ENCODE results near the gene TPSAB1. TPM values are rescaled to one million over a fixed set of nuclear protein-coding genes. Genes with fewer than 3 reads are reported as not detected.

Gene TPSAB1
- total RNA-seq, 1 experiment from 2014 or later: not detected

DNA sequence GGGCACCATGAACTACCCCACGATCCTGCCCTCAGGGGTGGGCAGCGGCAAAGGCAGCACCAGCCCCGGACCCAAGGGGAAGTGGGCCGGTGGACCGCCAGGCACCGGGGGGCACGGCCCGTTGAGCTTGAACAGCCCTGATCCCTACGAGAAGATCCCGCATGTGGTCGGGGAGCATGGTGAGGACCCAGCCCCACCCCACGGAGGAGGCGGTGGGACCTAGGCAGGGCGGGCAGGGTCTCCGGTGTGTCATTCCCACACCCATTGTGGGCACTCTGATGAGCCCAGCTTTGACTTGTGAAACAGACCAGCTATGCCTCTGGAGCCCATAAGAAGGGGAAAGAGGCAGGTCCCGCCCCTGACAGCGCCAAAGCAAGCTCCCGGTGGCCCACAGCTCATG is 38.2 kb upstream of the TPSAB1 start:
- H3K4me2 ChIP-seq: no peak overlapping the region
- H3K27ac ChIP-seq: no peak overlapping the region
- H3K9me2 ChIP-seq (ENCODE audit: insufficient read depth): no peaks in the 10 kb centered on the region
- no peak for TF ChIP-seq EZH2 (IDR thresholded peaks at IDR 0.05; ENCODE audit: low read depth)
- TF ChIP-seq CTCF (conservative IDR thresholded peaks at IDR 0.05): no peak
- no peak overlapping the region for H2AFZ ChIP-seq
- no TSS peak for BruUV-seq (replicated peaks)
- no peak overlapping the region for H3K4me3 ChIP-seq
- no peaks in the 10 kb centered on the region for H3K36me3 ChIP-seq (ENCODE audit: low read depth)
- H3K79me2 ChIP-seq (ENCODE audit: low read depth): no peaks in the 10 kb centered on the region
- no peaks in the 10 kb centered on the region for H3K4me1 ChIP-seq (replicated peaks; ENCODE audit: insufficient read depth)
- no peaks in the 10 kb centered on the region; the same call in 1 of the 2 replicates for H4K20me1 ChIP-seq (ENCODE audit: insufficient read depth)
- CTCF ChIA-PET: no interaction called here
- peaks cover 59% of the 10 kb centered on the region for H3K27me3 ChIP-seq (ENCODE audit: insufficient read depth, low read depth)
- no peak for DNase-seq
- H3K9me3 ChIP-seq (ENCODE audit: insufficient read depth, low read depth): no peaks in the 10 kb centered on the region
- POLR2A ChIA-PET (ENCODE audit: unreplicated experiment): no interaction called here
- no peaks in the 10 kb centered on the region for H3F3A ChIP-seq (ENCODE audit: insufficient read depth, low read depth)
- intact Hi-C loops (cut with micrococcal nuclease; ENCODE audit: unreplicated experiment): no loop called here

DNA sequence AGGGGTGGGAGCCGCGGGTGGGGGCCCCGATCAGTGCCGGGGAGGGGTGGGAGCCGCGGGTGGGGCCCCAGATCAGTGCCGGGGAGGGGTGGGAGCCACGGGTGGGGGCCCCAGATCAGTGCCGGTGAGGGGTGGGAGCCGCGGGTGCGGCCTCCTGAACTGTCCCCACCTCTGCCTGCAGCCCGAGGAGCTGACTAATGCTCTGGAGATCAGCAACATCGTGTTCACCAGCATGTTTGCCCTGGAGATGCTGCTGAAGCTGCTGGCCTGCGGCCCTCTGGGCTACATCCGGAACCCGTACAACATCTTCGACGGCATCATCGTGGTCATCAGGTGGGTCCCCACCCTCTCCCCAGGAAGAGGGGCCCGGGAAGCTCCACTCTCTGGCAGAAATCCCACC is 35.6 kb upstream of the TPSAB1 start:
- ChIA-PET CTCF (interaction anchor here (0.7 kb wide), 1 partner anchor 711 kb away, joined by 4 read pairs; no protein-coding TSS in a partner anchor), POLR2A (ENCODE audit: unreplicated experiment) (no interaction called here)
- Histone ChIP-seq H3K4me1 (replicated peaks; ENCODE audit: insufficient read depth) (no peaks in the 10 kb centered on the region), H3K9me2 (ENCODE audit: insufficient read depth) (no peaks in the 10 kb centered on the region), H3K27me3 (ENCODE audit: insufficient read depth, low read depth) (peaks cover 75% of the 10 kb centered on the region), H3F3A (ENCODE audit: insufficient read depth, low read depth) (no peaks in the 10 kb centered on the region), H3K79me2 (ENCODE audit: low read depth) (no peaks in the 10 kb centered on the region), H3K36me3 (ENCODE audit: low read depth) (no peaks in the 10 kb centered on the region), H3K4me3 (no peak overlapping the region), H4K20me1 (ENCODE audit: insufficient read depth) (no peaks in the 10 kb centered on the region; the same call in 1 of the 2 replicates), H3K9me3 (ENCODE audit: insufficient read depth, low read depth) (no peaks in the 10 kb centered on the region), H3K27ac (no peak overlapping the region), H2AFZ (no peak overlapping the region), H3K4me2 (no peak overlapping the region)
- intact Hi-C loops (cut with micrococcal nuclease; ENCODE audit: unreplicated experiment): no loop called here
- no peak for TF ChIP-seq EZH2 (IDR thresholded peaks at IDR 0.05; ENCODE audit: low read depth)
- TF ChIP-seq CTCF (conservative IDR thresholded peaks at IDR 0.05): no peak
- no peak for DNase-seq
- BruUV-seq (replicated peaks): no TSS peak

DNA sequence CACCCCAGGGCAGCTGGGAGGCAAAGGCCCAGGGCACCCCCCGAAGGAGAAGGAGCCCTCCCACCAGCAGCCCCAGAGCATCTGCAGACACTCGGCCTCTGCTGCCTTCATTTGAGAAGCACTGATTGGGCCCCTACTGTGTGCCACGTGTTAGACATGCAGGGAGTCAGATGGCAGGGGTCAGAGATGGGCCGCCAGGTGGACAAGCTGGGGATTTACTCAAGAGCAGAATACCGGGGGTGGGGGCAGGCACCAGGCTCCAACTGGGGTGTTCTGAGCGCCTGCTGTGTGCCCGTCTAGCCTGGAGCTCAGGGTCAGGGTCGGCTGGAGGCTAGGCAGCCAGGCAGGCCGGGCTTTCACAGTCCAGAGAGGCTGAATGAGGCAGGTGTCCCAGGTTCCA is 34.2 kb upstream of the TPSAB1 start:
- Histone ChIP-seq H3K79me2 (ENCODE audit: low read depth) (no peaks in the 10 kb centered on the region), H4K20me1 (ENCODE audit: insufficient read depth) (no peaks in the 10 kb centered on the region; the same call in 1 of the 2 replicates), H3K27me3 (ENCODE audit: insufficient read depth, low read depth) (peaks cover 79% of the 10 kb centered on the region), H3K4me3 (no peak overlapping the region), H3K9me3 (ENCODE audit: insufficient read depth, low read depth) (no peaks in the 10 kb centered on the region), H3K4me1 (replicated peaks; ENCODE audit: insufficient read depth) (no peaks in the 10 kb centered on the region), H3F3A (ENCODE audit: insufficient read depth, low read depth) (no peaks in the 10 kb centered on the region), H3K4me2 (no peak overlapping the region), H3K36me3 (ENCODE audit: low read depth) (no peaks in the 10 kb centered on the region), H2AFZ (no peak overlapping the region), H3K27ac (no peak overlapping the region), H3K9me2 (ENCODE audit: insufficient read depth) (no peaks in the 10 kb centered on the region)
- CTCF ChIA-PET: no interaction called here
- DNase-seq: no peak
- BruUV-seq (replicated peaks): no TSS peak
- POLR2A ChIA-PET (ENCODE audit: unreplicated experiment): no interaction called here
- TF ChIP-seq EZH2 (IDR thresholded peaks at IDR 0.05; ENCODE audit: low read depth) (no peak), CTCF (conservative IDR thresholded peaks at IDR 0.05) (no peak)
- intact Hi-C loops (cut with micrococcal nuclease; ENCODE audit: unreplicated experiment): no loop called here

All from PC-9 (cell line).